HG03159 (cell line): ENCODE measurements around the gene MAP4K5.

Experiments
- ATAC-seq: cut with Tn5 transposase; IDR thresholded peaks from one replicate; pipeline ENCODE4 v1.9.1; 2021; ENCODE audit warnings: mild to moderate bottlenecking, moderate library complexity; ENCODE audit not compliant: unreplicated experiment

MAP4K5 gene

DNA sequence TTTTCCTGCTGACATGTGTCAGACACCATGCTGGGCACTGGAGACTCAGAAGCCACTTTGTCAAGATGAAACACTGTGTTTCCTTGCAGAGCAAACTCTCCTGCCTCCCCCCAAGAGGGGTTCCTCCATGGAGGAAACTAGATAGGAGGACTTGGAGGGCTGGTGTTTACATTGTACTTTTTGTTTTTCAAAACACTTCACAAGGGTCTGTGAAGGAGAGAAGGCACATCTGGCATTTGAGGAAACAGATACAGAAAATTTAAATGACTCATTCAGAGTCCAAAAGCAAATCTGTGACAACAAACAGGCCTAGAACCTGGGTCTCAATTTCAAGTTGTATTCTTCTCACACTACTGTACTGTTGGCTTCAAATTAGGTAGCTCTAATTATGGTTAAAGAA, 128.9 kb downstream of the MAP4K5 start:
- no peak for ATAC-seq

- no peak for ATAC-seq
Observed at GRCh38 chr14:50402965-50403364, 129.4 kb downstream of the MAP4K5 start.

DNA sequence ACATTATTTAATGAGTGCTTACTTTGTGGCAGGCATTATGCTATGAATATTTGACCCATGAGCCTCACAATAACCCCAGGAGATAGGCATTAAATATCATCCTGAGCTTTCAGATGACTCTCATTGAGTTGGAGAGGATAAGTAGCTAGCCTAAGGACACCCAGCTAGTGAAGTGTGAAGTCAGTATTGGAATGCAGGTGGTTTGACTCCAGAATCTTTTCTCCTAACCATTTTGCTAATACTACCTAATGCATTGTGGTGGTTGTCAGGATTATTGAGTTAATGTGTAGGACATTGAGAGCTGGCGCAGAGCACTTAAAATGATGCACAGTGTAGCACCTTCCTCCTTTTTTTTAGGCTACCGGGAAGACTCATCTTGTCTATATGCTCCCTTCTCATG, 131.9 kb downstream of the MAP4K5 start:
- no peak for ATAC-seq

- ATAC-seq: no peak
Observed at GRCh38 chr14:50399251-50400032, 132.9 kb downstream of the MAP4K5 start.

DNA sequence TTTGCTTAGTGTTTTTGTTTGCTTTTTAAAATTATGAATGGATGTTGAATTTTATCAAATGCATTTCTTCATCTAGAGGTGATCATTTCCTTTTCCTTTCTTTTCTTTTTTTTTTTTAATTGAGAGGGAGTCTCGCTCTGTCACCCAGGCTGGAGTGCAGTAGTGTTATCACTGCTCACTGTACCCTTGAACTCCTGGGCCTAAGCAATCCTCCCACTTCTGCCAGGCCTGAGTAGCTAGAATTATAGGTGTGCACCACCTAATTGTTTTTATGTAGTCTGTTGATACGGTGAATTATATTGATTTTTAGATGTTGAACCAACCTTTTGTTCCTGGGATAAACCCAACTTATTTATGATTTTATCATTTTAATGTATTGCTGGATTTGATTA, 134.2 kb downstream of the MAP4K5 start:
- no peak for ATAC-seq

DNA sequence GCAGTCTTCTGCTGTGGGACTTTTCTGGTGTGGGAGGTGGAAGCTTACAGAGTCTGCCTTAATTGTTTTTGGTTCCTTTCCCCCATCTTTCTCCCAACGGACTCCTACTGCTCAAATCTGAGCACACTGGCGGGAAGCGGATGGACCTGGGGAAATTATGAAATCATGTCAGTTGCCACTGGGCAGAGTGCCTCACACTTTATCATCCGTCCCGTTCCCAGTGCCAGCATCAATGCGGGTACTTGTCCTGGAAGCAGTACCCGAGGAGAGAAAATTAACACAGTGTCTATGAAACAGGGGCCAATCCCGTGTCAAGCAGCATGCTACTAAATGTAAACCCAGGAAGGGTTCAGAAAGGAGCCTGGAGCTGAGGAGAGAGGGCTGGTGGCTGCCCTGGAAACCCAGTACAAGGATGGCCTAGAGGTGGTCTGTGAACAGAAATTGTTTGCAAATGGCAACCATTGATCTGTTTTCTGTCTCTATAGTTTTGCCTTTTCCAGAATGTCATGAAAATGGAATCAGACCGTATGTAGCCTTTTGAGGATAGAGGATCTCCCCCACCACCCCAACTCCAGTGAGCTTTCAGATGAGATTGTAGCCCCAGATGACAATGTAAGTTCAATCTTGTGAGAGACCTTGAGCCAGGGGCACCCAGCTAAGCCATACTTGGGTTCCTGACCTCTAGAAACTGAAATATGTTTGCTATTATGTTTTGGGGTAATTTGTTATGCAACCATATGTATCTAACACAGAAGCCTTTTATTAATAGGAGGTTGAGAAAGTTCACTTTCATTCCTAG, 134.8 kb downstream of the MAP4K5 start:
- no peak for ATAC-seq

- peak; percentile 47 for ATAC-seq
Observed at GRCh38 chr14:50396631-50397389, 135.6 kb downstream of the MAP4K5 start, which contains the start of gene CDKL1. Gene CDKL1, minus strand, starts transcription at chr14:50396881. Its CDS starts 1,013 bp downstream, at chr14:50395868.

GRCh38 chr14:50395448-50395847, 136.9 kb downstream of the MAP4K5 start:
- no peak for ATAC-seq

DNA sequence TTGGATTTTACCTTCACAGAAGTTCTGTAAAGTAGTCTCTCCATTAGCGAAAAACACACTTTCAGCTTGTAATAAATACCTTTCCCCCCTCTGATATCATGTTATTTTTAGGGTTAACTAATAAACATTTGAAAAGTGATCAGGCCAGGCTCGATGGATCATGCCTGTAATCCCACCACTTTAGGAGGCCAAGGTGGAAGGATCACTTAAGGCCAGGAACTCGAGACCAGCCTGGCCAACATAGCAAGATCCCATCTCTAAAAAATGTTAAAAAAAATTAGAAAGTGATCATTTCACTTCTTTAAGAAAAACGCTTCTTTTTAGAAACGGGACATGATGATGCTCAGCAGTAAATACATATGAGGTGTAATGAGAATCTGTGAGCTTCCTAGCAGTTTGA, 137.7 kb downstream of the MAP4K5 start:
- no peak for ATAC-seq

DNA sequence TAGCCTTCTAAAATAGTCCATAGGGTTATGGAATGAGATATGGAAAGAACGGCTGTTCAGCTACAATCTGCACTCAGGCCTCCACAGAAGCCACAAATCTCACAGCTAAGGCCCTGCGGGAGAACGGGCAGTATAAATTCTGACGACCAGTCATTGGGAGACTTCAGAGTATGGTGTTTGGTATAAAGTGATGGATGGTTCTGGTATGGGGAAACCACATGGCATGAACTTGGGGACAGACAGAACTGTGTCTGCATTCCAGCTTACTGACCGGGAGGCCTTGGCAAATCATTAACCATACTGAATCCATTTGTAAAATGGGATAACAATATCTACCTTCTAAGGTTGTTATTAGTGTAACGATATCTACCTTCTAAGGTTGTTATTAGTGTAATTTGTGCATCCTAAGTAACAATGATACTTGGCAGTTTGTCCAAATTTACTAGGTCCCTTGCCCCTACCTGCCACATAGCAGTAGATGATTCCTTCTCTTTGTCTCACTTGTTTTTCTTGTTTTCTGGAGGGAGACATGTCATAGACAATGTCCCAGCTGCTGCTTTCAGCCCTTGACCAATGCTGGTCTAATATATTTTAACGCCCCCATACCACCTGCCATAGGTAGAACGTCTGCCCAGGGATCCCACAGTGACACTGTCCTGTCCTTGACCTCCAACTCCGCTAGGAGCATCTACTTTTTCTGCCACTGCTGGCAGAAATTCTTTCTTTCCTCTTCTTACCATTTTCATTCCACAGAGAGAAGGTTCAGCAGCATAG, 142.5 kb downstream of the MAP4K5 start:
- ATAC-seq: no peak

- no peak for ATAC-seq
Observed at GRCh38 chr14:50388256-50388931, 144.0 kb downstream of the MAP4K5 start.

DNA sequence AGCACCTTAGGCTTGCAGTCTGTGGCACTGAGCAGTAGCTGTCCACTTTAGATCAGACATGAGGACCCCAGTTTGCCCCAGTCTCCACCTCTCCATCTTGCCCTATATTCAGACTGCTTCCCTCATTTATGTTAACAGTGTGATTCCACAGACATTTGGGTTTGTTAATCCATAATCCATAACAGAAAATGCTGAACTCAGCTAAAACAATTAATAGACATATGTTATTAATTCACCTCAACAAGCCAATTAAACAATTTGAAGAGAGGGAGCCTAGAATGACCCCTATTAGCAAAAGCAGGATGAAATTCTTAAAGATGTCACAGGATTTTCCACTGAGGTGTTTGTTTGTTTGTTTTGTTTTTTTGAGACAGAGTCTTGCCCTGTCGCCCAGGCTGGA, 144.8 kb downstream of the MAP4K5 start:
- ATAC-seq: no peak

GRCh38 chr14:50383618-50384225, 148.6 kb downstream of the MAP4K5 start:
- ATAC-seq: no peak

DNA sequence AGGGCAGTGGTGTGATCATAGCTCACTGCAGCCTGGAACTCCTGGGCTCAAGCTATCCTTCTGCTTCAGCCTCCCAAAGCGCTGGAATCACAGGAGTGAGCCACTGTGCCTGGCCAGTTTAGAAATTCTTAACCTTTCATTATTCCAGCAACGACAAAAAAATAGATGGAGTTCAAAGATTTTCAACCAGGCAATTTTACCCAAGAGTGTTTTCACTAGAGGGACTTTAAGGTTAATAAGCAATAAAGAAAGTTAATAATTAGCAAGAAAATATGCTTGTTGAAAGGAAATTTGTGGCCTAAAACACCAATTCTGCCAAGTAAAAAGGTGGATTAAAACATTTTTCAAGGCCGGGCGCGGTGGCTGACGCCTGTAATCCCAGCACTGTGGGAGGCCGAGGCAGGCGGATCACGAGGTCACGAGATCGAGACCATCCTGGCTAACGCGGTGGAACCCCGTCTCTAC, 150.5 kb downstream of the MAP4K5 start:
- no peak for ATAC-seq

DNA sequence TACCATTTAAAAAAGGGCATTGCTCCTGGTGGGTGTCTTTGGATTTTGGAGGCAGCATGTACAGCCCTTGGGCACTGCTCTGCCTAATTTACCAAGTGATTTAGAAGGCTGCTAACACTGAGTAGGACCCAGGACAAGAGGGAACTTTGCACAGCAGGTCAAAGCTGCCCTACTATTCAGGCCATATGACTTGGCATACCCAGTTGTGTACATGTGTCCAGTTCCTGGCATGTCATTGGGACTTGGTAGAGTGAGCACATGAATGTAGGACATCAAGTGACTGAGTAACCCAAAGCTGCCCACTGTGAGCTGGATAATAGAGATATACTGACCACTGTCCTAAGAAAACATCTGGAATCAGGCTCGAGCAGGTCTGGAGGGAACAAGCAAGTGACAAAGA, 151.4 kb downstream of the MAP4K5 start:
- ATAC-seq: no peak

DNA sequence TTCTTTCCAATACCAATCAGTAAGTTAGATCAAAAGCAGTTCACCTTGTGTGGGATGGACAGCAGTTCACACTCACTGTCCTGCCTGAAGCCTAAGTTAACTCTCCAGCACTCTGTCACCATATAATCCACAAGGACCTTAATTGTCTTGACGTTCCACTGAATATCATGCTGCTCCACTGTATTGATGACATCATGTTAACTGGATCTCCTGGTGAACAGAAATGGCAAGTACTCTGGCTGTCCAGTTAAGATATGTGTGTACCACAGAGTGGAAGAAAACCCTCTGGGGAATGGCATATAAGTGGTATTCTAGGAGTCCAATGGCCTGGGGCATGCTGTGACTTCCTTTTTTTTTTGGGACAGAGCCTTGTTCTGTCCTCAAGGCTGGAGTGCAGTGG, 151.9 kb downstream of the MAP4K5 start:
- ATAC-seq: no peak

DNA sequence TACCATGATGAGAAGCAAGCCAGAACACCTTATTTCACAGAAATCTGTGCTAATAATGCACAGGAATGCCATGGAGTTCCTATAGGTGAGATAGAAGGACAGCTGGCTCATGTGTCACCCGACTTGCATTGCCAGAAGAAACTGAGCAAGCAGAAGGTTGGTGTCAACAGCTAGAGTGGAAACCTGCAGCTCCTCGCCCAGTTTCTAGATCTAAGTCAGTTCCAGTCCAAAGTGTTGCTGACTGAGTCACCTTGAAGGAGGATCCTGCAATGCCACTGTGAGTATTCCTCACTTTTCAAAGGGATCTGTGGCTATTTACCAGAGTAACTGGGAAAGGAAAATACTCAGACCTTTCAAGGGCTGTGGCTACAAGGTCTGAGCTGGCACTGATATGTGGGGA, 152.8 kb downstream of the MAP4K5 start:
- ATAC-seq: no peak

DNA sequence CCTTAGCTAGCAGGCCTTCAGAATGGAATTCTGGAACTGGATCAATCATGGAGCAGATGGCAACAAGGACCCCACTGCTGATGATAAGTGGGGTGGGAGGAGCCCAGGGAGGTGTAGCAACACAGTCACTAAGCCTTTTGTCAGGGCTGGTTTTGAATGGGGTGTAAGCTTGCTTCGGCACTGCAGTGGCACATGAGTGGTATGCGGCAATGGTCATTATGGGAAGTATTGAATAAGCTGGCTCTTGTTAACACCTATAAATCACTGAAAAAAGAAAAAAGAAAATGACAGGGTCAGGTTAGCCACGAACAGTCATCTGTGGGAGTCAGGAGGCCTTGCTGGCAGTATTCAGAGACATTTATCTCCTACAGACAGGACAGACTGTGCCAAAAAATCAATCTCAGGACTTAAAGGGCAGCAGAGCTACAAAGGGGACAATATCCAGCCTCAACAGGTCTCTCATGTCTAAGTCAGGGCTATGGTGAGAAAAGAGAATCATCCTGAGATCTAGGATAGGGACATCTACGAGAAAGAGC, 154.8 kb downstream of the MAP4K5 start:
- ATAC-seq: no peak

DNA sequence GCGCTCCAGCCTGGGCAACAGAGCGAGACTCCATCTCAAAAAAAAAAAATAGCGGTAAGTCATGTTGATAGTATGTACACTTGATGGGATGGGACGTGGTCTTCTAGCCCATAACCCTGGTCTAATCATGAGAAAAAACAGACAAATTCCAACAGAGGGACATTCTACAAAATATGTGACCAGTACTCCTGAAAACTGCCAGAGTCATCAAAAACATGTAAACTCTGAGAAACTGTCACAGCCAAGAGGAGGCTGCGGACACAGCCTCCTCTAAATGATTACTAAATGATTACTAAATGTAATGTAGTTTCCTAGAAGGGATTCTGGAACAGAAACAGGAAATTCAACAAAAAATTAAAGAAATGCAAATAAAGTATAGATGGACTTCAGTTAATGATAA, 156.6 kb downstream of the MAP4K5 start:
- ATAC-seq: no peak
